ENCODE measurements around the gene MRPL54.

The MRPL54 gene

GRCh38 chr19:3762501-3763459 is at the start of gene MRPL54:
MRPL54 (plus strand) TSS chr19:3762682; CDS start chr19:3762701, 19 bp downstream.
- peak; percentile 99 for DNase-seq (ENCODE audit: low read depth)

GRCh38 chr19:3716147-3716668 is 46.3 kb upstream of the MRPL54 start:
- DNase-seq (ENCODE audit: low read depth), result no peak

GRCh38 chr19:3719868-3720267 is 42.6 kb upstream of the MRPL54 start:
- no peak for DNase-seq (ENCODE audit: low read depth)

- DNase-seq (ENCODE audit: low read depth), result no peak
Observed at GRCh38 chr19:3720349-3720917, 42.0 kb upstream of the MRPL54 start.

- DNase-seq (ENCODE audit: low read depth), result peak; percentile 87
Observed at GRCh38 chr19:3721131-3721886, 41.2 kb upstream of the MRPL54 start.

- DNase-seq (ENCODE audit: low read depth), result no peak
Observed at GRCh38 chr19:3721887-3722442, 40.5 kb upstream of the MRPL54 start.

- no peak for DNase-seq (ENCODE audit: low read depth)
Observed at GRCh38 chr19:3722443-3723109, 39.9 kb upstream of the MRPL54 start.

- no peak for DNase-seq (ENCODE audit: low read depth)
Observed at GRCh38 chr19:3723110-3723488, 39.4 kb upstream of the MRPL54 start.

- DNase-seq (ENCODE audit: low read depth), result no peak
Observed at GRCh38 chr19:3723883-3724282, 38.6 kb upstream of the MRPL54 start.

GRCh38 chr19:3725121-3725520 is 37.4 kb upstream of the MRPL54 start:
- no peak for DNase-seq (ENCODE audit: low read depth)

GRCh38 chr19:3725640-3726310 is 36.7 kb upstream of the MRPL54 start:
- no peak for DNase-seq (ENCODE audit: low read depth)

GRCh38 chr19:3730457-3730958 is 32.0 kb upstream of the MRPL54 start:
- DNase-seq (ENCODE audit: low read depth), result no peak

GRCh38 chr19:3732108-3732507 is 30.4 kb upstream of the MRPL54 start:
- DNase-seq (ENCODE audit: low read depth), result no peak

GRCh38 chr19:3733549-3734309 is 28.8 kb upstream of the MRPL54 start:
- DNase-seq (ENCODE audit: low read depth), result no peak

GRCh38 chr19:3734310-3734600 is 28.2 kb upstream of the MRPL54 start:
- DNase-seq (ENCODE audit: low read depth), result no peak

GRCh38 chr19:3736106-3736724 is 26.3 kb upstream of the MRPL54 start:
- no peak for DNase-seq (ENCODE audit: low read depth)

- no peak for DNase-seq (ENCODE audit: low read depth)
Observed at GRCh38 chr19:3737487-3738205, 24.8 kb upstream of the MRPL54 start.

- DNase-seq (ENCODE audit: low read depth), result no peak
Observed at GRCh38 chr19:3738477-3739220, 23.8 kb upstream of the MRPL54 start.
